ENCODE measurements around the gene CARD14.
"Not testable (repeated sequence)": the region's sequence is repeated elsewhere in the genome, so short reads cannot be mapped to it uniquely, and the experiment has no call there.

Gene CARD14

DNA sequence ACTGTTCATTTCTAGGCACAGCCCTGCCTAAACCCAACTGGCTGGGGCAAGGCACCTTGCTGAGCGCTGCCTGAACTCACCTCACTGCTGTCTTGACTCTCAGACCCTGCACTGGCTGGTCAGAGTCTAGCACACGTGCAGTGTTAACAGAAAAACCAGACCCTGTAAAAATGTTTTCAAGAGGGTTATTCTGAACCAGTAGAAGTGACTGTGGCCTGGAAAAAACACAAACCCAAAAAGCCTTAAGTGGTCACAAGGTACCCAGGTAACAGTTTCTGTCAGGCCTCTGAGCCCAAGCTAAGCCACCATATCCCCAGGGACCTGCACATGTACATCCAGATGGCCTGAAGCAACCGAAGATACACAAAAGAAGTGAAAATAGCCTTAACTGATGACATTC is 16.8 kb upstream of the CARD14 start:
- H3K9ac ChIP-seq = no peak overlapping the region
- H4K20me1 ChIP-seq (ENCODE audit: insufficient read depth) = no peaks in the 10 kb centered on the region
- H3K4me1 ChIP-seq (ENCODE audit: low read depth, poor library complexity, severe bottlenecking) = peaks cover 3% of the 10 kb centered on the region
- H2AFZ ChIP-seq (ENCODE audit: low read depth) = no peak overlapping the region
- H3K4me3 ChIP-seq (IDR thresholded peaks at IDR 0.05; ENCODE audit: insufficient read depth, low read depth, low read length) = no peak overlapping the region
- no peaks in the 10 kb centered on the region for H3K36me3 ChIP-seq (ENCODE audit: insufficient read depth)
- no peaks in the 10 kb centered on the region for H3K27me3 ChIP-seq (ENCODE audit: insufficient read depth, low read depth)
- no peak overlapping the region for H3K4me2 ChIP-seq
- no peak for TF ChIP-seq CTCF (conservative IDR thresholded peaks at IDR 0.05; ENCODE audit: low read depth, low read length)
- H3K79me2 ChIP-seq (ENCODE audit: insufficient read depth, low read depth) = peaks cover 7% of the 10 kb centered on the region; the same call in 1 of the 2 replicates
- no peak overlapping the region for H3K27ac ChIP-seq

DNA sequence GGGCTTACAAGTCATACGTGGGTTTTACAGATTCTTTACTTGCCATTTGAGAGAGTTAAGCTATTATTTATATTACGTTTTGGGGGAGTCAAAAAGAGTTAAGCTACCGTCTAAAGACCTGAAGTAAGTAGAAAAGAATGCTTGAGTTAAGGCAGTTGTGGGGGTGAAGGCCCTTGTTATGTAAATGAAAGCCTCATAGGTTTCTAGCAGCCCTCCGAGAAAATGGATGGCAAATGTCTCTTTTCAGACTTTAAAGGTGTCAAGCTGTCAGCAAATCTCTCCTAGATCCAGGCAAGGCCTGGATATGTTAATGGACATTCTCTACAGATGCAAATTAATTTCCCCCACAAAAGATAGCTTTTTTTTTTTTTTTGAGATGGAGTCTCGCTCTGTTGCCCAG is 15.7 kb upstream of the CARD14 start:
- H3K4me3 ChIP-seq (IDR thresholded peaks at IDR 0.05; ENCODE audit: insufficient read depth, low read depth, low read length) = no peak overlapping the region
- H3K79me2 ChIP-seq (ENCODE audit: insufficient read depth, low read depth) = no peaks in the 10 kb centered on the region
- no peak overlapping the region for H3K4me2 ChIP-seq
- H3K27ac ChIP-seq = no peak overlapping the region
- no peaks in the 10 kb centered on the region for H4K20me1 ChIP-seq (ENCODE audit: insufficient read depth)
- no peak overlapping the region for H3K9ac ChIP-seq
- TF ChIP-seq CTCF (conservative IDR thresholded peaks at IDR 0.05; ENCODE audit: low read depth, low read length) = no peak
- no peaks in the 10 kb centered on the region for H3K27me3 ChIP-seq (ENCODE audit: insufficient read depth, low read depth)
- no peaks in the 10 kb centered on the region for H3K36me3 ChIP-seq (ENCODE audit: insufficient read depth)
- no peaks in the 10 kb centered on the region for H3K4me1 ChIP-seq (ENCODE audit: low read depth, poor library complexity, severe bottlenecking)
- H2AFZ ChIP-seq (ENCODE audit: low read depth) = no peak overlapping the region

DNA sequence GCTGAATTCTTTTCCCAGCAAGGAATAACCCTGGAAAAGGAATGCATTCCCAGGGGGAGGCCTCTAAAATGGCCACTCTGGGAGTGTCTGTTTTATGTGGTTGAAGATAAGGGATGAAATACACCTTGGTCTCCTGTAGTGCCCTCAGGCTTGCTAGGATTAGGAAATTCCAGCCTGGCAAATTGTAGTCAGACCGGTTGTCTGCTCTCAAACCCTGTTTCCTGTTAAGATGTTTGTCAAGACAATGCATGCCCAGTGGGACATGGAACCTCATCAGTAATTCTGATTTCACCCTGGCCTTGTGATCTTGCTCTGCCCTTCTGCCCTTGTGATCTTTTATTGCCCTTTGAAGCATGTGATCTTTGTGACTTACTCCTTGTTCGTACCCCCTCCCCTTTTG is 14.2 kb upstream of the CARD14 start:
- not testable (repeated sequence) for H3K9ac ChIP-seq; H3K4me2 ChIP-seq; H3K79me2 ChIP-seq (ENCODE audit: insufficient read depth, low read depth); H3K27me3 ChIP-seq (ENCODE audit: insufficient read depth, low read depth); H3K36me3 ChIP-seq (ENCODE audit: insufficient read depth); H4K20me1 ChIP-seq (ENCODE audit: insufficient read depth); H2AFZ ChIP-seq (ENCODE audit: low read depth); H3K4me1 ChIP-seq (ENCODE audit: low read depth, poor library complexity, severe bottlenecking); H3K4me3 ChIP-seq (IDR thresholded peaks at IDR 0.05; ENCODE audit: insufficient read depth, low read depth, low read length); H3K27ac ChIP-seq

- no peak overlapping the region for H2AFZ ChIP-seq (ENCODE audit: low read depth)
- no peak overlapping the region for H3K4me3 ChIP-seq (IDR thresholded peaks at IDR 0.05; ENCODE audit: insufficient read depth, low read depth, low read length)
- no peaks in the 10 kb centered on the region for H3K36me3 ChIP-seq (ENCODE audit: insufficient read depth)
These were observed 11.0 kb upstream of the CARD14 start for GRCh38 chr17:80158846-80159245.

GRCh38 chr17:80160536-80160935 is 9.3 kb upstream of the CARD14 start:
- Histone ChIP-seq H3K27ac (no peak overlapping the region), H3K4me3 (IDR thresholded peaks at IDR 0.05; ENCODE audit: insufficient read depth, low read depth, low read length) (no peak overlapping the region), H3K4me2 (no peak overlapping the region), H3K79me2 (ENCODE audit: insufficient read depth, low read depth) (no peaks in the 10 kb centered on the region), H3K4me1 (ENCODE audit: low read depth, poor library complexity, severe bottlenecking) (peaks cover 3% of the 10 kb centered on the region), H2AFZ (ENCODE audit: low read depth) (no peak overlapping the region), H4K20me1 (ENCODE audit: insufficient read depth) (no peaks in the 10 kb centered on the region), H3K36me3 (ENCODE audit: insufficient read depth) (no peaks in the 10 kb centered on the region), H3K27me3 (ENCODE audit: insufficient read depth, low read depth) (no peaks in the 10 kb centered on the region), H3K9ac (no peak overlapping the region)
- no peak for TF ChIP-seq CTCF (conservative IDR thresholded peaks at IDR 0.05; ENCODE audit: low read depth, low read length)

More at GRCh38 chr17:80158846-80159245, 11.0 kb upstream of the CARD14 start:
- TF ChIP-seq CTCF (conservative IDR thresholded peaks at IDR 0.05; ENCODE audit: low read depth, low read length) = no peak
- H4K20me1 ChIP-seq (ENCODE audit: insufficient read depth) = no peaks in the 10 kb centered on the region
- no peak overlapping the region for H3K9ac ChIP-seq
- no peaks in the 10 kb centered on the region for H3K27me3 ChIP-seq (ENCODE audit: insufficient read depth, low read depth)
- no peaks in the 10 kb centered on the region for H3K79me2 ChIP-seq (ENCODE audit: insufficient read depth, low read depth)
- H3K4me1 ChIP-seq (ENCODE audit: low read depth, poor library complexity, severe bottlenecking) = peaks cover 3% of the 10 kb centered on the region
- H3K4me2 ChIP-seq = no peak overlapping the region
- no peak overlapping the region for H3K27ac ChIP-seq
